HCT116 (cell line): ENCODE data around the gene PPARGC1A.

Source experiments
- ATF3 ChIP-seq: IDR thresholded peaks from 2 replicates; pipeline ENCODE4 v1.6.1; 2012
- CTCF ChIP-seq, 3 experiments: fragments of 200-600 bp in 1 of 3; sonication (generic) in 1 of 3; IDR thresholded peaks in 2 of 3; conservative IDR thresholded peaks in 1 of 3; 2 replicates each; pipeline ENCODE4 v1.5.1; 2012 to 2017; ENCODE audit warnings: low read depth in 2 of 3, low read length in 2 of 3, antibody characterized with exemption in 1 of 3, borderline replicate concordance in 1 of 3, control low read depth in 1 of 3, mild to moderate bottlenecking in 1 of 3, mixed read lengths in 1 of 3, mixed run types in 1 of 3, moderate library complexity in 1 of 3; ENCODE audit not compliant: insufficient read depth in 1 of 3
- ELF1 ChIP-seq: IDR thresholded peaks from 2 replicates; pipeline ENCODE4 v1.6.1; 2012; ENCODE audit warnings: low read depth, borderline replicate concordance
- EZH2 ChIP-seq: fragments of 200-600 bp; sonication (generic); IDR thresholded peaks from 2 replicates; pipeline ENCODE4 v1.6.1; 2017; ENCODE audit warnings: antibody characterized with exemption, mixed run types
- JUND ChIP-seq: IDR thresholded peaks from 2 replicates; pipeline ENCODE4 v1.6.1; 2012
- POLR2A ChIP-seq: IDR thresholded peaks from 2 replicates; pipeline ENCODE4 v1.7.0; 2011; ENCODE audit warnings: borderline replicate concordance; ENCODE audit not compliant: insufficient read depth, insufficient read length; ENCODE audit errors: extremely low read depth
- POLR2AphosphoS5 ChIP-seq: IDR thresholded peaks from 2 replicates; pipeline ENCODE4 v1.6.1; 2011; ENCODE audit warnings: mild to moderate bottlenecking, low read depth, low read length, moderate library complexity
- SRF ChIP-seq: IDR thresholded peaks from 2 replicates; pipeline ENCODE4 v1.6.1; 2012; ENCODE audit warnings: low read depth
- TCF7L2 ChIP-seq: IDR thresholded peaks from 2 replicates; pipeline ENCODE4 v1.7.0; 2011; ENCODE audit warnings: borderline replicate concordance, inconsistent platforms; ENCODE audit not compliant: insufficient read depth, insufficient read length; ENCODE audit errors: extremely low read depth
- ZFX ChIP-seq: fragments of 450-650 bp; IDR thresholded peaks from 2 replicates; pipeline ENCODE4 v1.6.1; 2017

- no peak for TF ChIP-seq CTCF (IDR thresholded peaks at IDR 0.05 in 2 of 3, conservative IDR thresholded peaks at IDR 0.05 in 1 of 3; ENCODE audit: borderline replicate concordance in 1 of 3, insufficient read depth in 1 of 3, low read depth in 2 of 3, low read length in 2 of 3)
- TF ChIP-seq SRF = no peak
- no peak for TF ChIP-seq POLR2A
- TF ChIP-seq EZH2 = no peak
- no peak for TF ChIP-seq ELF1
- no peak for TF ChIP-seq ATF3
- no peak for TF ChIP-seq TCF7L2
- TF ChIP-seq ZFX = no peak
- TF ChIP-seq POLR2AphosphoS5 = no peak
- TF ChIP-seq JUND = no peak
These were observed 42.7 kb downstream of the PPARGC1A start for GRCh38 chr4:23847158-23847557.
